ENCODE results near the gene MAN1C1.

DNA sequence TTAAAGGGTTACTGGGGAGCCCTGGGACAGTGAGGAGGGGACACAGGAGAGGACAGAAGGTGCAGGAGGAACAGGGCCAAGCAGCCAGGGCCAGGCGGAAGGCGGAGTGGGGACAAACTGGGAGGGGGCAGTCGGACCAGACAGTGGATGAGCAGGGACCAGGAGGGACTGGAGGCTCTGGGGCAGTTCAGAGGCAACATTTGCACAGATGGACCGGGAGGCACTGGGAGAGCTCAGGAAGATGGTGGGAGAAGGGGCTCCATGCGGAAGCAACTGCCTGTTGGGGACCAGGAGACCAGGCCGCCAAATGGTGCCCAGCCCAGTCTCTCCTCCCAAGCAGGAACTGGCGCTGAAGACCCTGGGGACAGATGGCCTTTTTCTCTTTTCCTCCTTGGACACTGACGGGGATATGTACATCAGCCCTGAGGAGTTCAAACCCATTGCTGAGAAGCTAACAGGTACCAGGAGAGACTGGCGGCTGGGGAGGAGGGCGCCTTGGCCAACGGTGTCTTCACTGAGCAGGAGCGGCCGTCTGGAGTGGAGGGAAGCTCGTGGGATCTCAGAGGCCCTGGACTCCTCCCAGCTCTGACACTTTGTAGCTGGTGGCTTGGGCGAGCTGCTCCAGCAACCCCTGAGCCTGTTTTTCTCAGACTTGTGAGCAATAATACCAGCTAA is 184.2 kb downstream of the MAN1C1 start:
- TF ChIP-seq, protein P1, sequence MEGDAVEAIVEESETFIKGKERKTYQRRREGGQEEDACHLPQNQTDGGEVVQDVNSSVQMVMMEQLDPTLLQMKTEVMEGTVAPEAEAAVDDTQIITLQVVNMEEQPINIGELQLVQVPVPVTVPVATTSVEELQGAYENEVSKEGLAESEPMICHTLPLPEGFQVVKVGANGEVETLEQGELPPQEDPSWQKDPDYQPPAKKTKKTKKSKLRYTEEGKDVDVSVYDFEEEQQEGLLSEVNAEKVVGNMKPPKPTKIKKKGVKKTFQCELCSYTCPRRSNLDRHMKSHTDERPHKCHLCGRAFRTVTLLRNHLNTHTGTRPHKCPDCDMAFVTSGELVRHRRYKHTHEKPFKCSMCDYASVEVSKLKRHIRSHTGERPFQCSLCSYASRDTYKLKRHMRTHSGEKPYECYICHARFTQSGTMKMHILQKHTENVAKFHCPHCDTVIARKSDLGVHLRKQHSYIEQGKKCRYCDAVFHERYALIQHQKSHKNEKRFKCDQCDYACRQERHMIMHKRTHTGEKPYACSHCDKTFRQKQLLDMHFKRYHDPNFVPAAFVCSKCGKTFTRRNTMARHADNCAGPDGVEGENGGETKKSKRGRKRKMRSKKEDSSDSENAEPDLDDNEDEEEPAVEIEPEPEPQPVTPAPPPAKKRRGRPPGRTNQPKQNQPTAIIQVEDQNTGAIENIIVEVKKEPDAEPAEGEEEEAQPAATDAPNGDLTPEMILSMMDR (IDR thresholded peaks at IDR 0.05) = no peak
- no peak for TF ChIP-seq POLR2A (IDR thresholded peaks at IDR 0.05)
